K562 (cell line): ENCODE data around the gene EMC1.

Experiments used
- CTCF ChIP-seq, 3 experiments: IDR thresholded peaks in 2 of 3; conservative IDR thresholded peaks in 1 of 3; 2 replicates each; pipeline ENCODE4 v1.5.1; 2011 to 2012; ENCODE audit warnings: low read length in 3 of 3, mild to moderate bottlenecking in 3 of 3, control low read depth in 2 of 3, improper control_type of control experiment in 1 of 3, inconsistent platforms in 1 of 3, low read depth in 1 of 3, mixed read lengths in 1 of 3, moderate library complexity in 1 of 3; ENCODE audit not compliant: insufficient read depth in 2 of 3
- E2F5 ChIP-seq: sonication (generic); formaldehyde crosslinking; IDR thresholded peaks from 2 replicates; pipeline ENCODE4 v1.8.0; 2022; ENCODE audit warnings: mild to moderate bottlenecking, missing genetic modification reagents
- IRF9 ChIP-seq: fragments of 450-650 bp; IDR thresholded peaks from 2 replicates; pipeline ENCODE4 v1.6.1; 2016; ENCODE audit warnings: missing biosample characterization, missing genetic modification characterization
- SIN3A ChIP-seq, 2 experiments: fragments of 150-350 bp in 1 of 2; IDR thresholded peaks; 2 replicates each; pipeline ENCODE4 v1.6.1; 2011 to 2016; ENCODE audit warnings: borderline replicate concordance in 2 of 2, low read depth in 2 of 2, low read length in 2 of 2, mild to moderate bottlenecking in 2 of 2, moderate library complexity in 2 of 2; ENCODE audit not compliant: control insufficient read depth in 1 of 2
- ZNF274 ChIP-seq: IDR thresholded peaks from 2 replicates; pipeline ENCODE4 v1.6.1; 2011; ENCODE audit warnings: low read depth, mild to moderate bottlenecking, low read length, moderate library complexity, borderline replicate concordance

GRCh38 chr1:19254416-19254815 is 3.1 kb upstream of the EMC1 start:
- TF ChIP-seq IRF9 = no peak
- TF ChIP-seq E2F5 (CRISPR knock-in tag) = no peak
- no peak for TF ChIP-seq CTCF (IDR thresholded peaks at IDR 0.05 in 2 of 3, conservative IDR thresholded peaks at IDR 0.05 in 1 of 3; ENCODE audit: insufficient read depth in 2 of 3, low read depth in 1 of 3, low read length in 3 of 3)
- no peak for TF ChIP-seq SIN3A (IDR thresholded peaks at IDR 0.05; ENCODE audit: borderline replicate concordance in 2 of 2, control insufficient read depth in 1 of 2, low read depth in 2 of 2, low read length in 2 of 2)
- no peak for TF ChIP-seq ZNF274
